A673 (cell line): ENCODE measurements around the gene STING1. TPM values are rescaled to one million over a fixed set of nuclear protein-coding genes. Genes with fewer than 3 reads are reported as not detected.

Experiments
- BruUV-seq: library from RNA; stranded (reverse); fragments of 400-500 nt; replicated peaks from 2 replicates; lab custom pipeline; 2021; lab: Mats Ljungman, UMichigan
- CTCF ChIA-PET: fragments of 300-600 bp; sonication (Branson Sonifier 250); formaldehyde crosslinking; loops from one replicate; lab custom pipeline; 2022; ENCODE audit warnings: antibody characterized with exemption; lab: Charles Lee
- POLR2A ChIA-PET: fragments of 300-600 bp; sonication (Branson Sonifier 250); formaldehyde crosslinking; loops from one replicate; lab custom pipeline; 2022; ENCODE audit warnings: antibody characterized with exemption; ENCODE audit not compliant: low non-redundant PET; lab: Charles Lee
- DNase-seq: peaks from one replicate; pipeline ENCODE4 v3.0.0-alpha.2; 2015; ENCODE audit warnings: low spot score
- H3K27ac ChIP-seq: fragments of 200-600 bp; sonication (generic); 2 replicates; pipeline ENCODE4 v1.5.1; 2016; ENCODE audit warnings: mixed run types, low read depth, mild to moderate bottlenecking, mixed read lengths, antibody characterized with exemption, low read length; ENCODE audit not compliant: poor library complexity, severe bottlenecking
- H3K27me3 ChIP-seq: fragments of 200-600 bp; sonication (generic); replicated peaks from 2 replicates; pipeline ENCODE4 v1.6.1; 2017; ENCODE audit warnings: mixed run types, low read depth, mild to moderate bottlenecking, mixed read lengths, antibody characterized with exemption, low read length; ENCODE audit not compliant: insufficient read depth, poor library complexity
- H3K36me3 ChIP-seq: fragments of 200-600 bp; sonication (generic); 2 replicates; pipeline ENCODE4 v1.6.1; 2016; ENCODE audit warnings: mixed run types, mild to moderate bottlenecking, mixed read lengths, antibody characterized with exemption, low read length; ENCODE audit not compliant: insufficient read depth, poor library complexity, severe bottlenecking
- H3K4me1 ChIP-seq: fragments of 200-600 bp; sonication (generic); 2 replicates; pipeline ENCODE4 v1.6.1; 2017; ENCODE audit warnings: mixed run types, mild to moderate bottlenecking, mixed read lengths, antibody characterized with exemption, low read length; ENCODE audit not compliant: insufficient read depth, poor library complexity, severe bottlenecking
- H3K4me3 ChIP-seq: fragments of 200-600 bp; sonication (generic); 2 replicates; pipeline ENCODE4 v1.5.1; 2016; ENCODE audit warnings: low read depth, mixed run types, mild to moderate bottlenecking, mixed read lengths, low read length; ENCODE audit not compliant: poor library complexity, severe bottlenecking
- H3K9me3 ChIP-seq: fragments of 200-600 bp; sonication (generic); 2 replicates; pipeline ENCODE4 v1.6.1; 2016; ENCODE audit warnings: mixed run types, low read depth, mild to moderate bottlenecking, mixed read lengths, antibody characterized with exemption, low read length; ENCODE audit not compliant: poor library complexity, severe bottlenecking
- EZH2 ChIP-seq: fragments of 200-600 bp; sonication (generic); IDR thresholded peaks from 2 replicates; pipeline ENCODE4 v1.6.1; 2017; ENCODE audit warnings: borderline replicate concordance, low read depth, mild to moderate bottlenecking, mixed read lengths, antibody characterized with exemption, low read length; ENCODE audit not compliant: poor library complexity, severe bottlenecking
- intact Hi-C: fragments of 100-400 bp; cut with micrococcal nuclease; formaldehyde crosslinking; loops from one replicate; pipeline ENCODE4 v1.10.0; 2022; ENCODE audit not compliant: unreplicated experiment
- total RNA-seq: library from RNA; stranded (reverse); gene quantifications from 2 replicates; pipeline ENCODE4 v1.2.3, GENCODE V29; 2021
- TF ChIP-seq, protein P1 (sequence below): fragments of 300-800, 200-600 bp; sonication (generic); conservative IDR thresholded peaks from 2 replicates; pipeline ENCODE4 v1.5.1; 2017; ENCODE audit warnings: low read depth, mild to moderate bottlenecking, antibody characterized with exemption, low read length, moderate library complexity, mixed read lengths

STING1 gene
- total RNA-seq, 1 experiment from 2014 or later: 30.7 TPM

DNA sequence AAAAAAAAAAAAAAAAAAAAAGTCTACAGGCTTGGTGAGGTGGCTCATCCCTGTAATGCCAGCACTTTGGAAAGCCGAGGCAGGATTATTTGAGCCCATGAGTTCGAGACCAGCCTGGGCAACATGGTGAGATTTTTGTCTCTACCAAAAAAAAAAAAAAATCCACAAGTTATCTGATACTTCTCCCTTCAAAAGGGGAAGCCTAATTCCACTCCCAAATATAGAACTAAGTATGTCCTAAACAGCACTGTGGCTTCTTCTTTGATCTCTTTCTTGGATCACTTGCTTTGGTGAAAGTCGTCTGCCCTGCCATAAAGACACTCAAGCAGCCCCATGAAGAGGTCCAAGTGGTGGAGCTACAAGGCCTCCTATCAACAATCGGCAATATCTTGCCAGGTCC, 18.8 kb upstream of the STING1 start:
- CTCF ChIA-PET: no interaction called here
- Histone ChIP-seq H3K4me1 (no peaks in the 10 kb centered on the region), H3K9me3 (no peaks in the 10 kb centered on the region), H3K27me3 (no peaks in the 10 kb centered on the region), H3K27ac (no peak overlapping the region), H3K36me3 (no peaks in the 10 kb centered on the region), H3K4me3 (no peak overlapping the region)
- no peak for TF ChIP-seq EZH2
- TF ChIP-seq, protein P1, sequence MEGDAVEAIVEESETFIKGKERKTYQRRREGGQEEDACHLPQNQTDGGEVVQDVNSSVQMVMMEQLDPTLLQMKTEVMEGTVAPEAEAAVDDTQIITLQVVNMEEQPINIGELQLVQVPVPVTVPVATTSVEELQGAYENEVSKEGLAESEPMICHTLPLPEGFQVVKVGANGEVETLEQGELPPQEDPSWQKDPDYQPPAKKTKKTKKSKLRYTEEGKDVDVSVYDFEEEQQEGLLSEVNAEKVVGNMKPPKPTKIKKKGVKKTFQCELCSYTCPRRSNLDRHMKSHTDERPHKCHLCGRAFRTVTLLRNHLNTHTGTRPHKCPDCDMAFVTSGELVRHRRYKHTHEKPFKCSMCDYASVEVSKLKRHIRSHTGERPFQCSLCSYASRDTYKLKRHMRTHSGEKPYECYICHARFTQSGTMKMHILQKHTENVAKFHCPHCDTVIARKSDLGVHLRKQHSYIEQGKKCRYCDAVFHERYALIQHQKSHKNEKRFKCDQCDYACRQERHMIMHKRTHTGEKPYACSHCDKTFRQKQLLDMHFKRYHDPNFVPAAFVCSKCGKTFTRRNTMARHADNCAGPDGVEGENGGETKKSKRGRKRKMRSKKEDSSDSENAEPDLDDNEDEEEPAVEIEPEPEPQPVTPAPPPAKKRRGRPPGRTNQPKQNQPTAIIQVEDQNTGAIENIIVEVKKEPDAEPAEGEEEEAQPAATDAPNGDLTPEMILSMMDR: no peak
- BruUV-seq: no TSS peak
- intact Hi-C loops: no loop called here
- no peak for DNase-seq
- POLR2A ChIA-PET: no interaction called here

DNA sequence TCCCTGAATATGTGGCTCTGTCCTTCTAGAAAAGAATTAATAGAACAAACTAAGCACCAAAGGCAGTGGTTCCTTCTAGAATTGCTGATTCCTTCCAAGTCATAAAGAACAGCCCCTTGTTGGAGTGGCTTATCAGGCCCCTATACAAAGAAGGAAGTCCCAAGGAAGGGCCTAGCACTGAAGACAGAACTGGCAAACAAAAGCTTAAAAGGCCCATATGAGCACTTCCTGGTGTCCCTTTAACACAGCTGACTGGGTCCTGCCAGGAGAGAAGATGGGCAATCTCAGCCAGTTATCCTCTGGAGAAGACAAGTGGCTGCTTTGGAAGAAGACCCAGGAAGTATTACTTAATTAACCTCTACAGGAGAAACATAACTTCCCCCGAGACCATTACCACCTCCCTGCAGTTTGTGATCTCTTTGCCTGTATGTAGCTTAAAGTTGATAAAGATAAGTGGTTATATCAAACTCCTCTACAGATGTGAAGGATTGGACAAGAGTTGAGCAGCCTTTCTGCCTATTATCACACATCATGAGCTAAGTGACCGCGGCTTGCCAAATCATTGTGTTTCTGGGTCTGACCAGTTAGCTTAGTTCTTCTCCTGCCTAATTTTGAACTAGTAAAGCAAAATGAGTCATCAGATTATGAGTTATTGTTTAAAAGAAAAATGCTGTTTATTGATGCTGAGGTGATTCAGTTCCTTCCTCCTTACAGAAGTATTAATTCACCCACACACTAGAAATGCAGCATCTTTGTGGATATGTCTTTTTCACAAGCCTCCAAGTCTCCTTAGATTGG, 13.3 kb upstream of the STING1 start:
- intact Hi-C loops: no loop called here
- ChIA-PET POLR2A (no interaction called here), CTCF (no interaction called here)
- Histone ChIP-seq H3K9me3 (no peaks in the 10 kb centered on the region), H3K4me1 (no peaks in the 10 kb centered on the region), H3K27ac (no peak overlapping the region), H3K36me3 (no peaks in the 10 kb centered on the region), H3K27me3 (no peaks in the 10 kb centered on the region), H3K4me3 (no peak overlapping the region)
- TF ChIP-seq, protein P1: no peak
- no peak for TF ChIP-seq EZH2
- no peak for DNase-seq
- BruUV-seq: no TSS peak

DNA sequence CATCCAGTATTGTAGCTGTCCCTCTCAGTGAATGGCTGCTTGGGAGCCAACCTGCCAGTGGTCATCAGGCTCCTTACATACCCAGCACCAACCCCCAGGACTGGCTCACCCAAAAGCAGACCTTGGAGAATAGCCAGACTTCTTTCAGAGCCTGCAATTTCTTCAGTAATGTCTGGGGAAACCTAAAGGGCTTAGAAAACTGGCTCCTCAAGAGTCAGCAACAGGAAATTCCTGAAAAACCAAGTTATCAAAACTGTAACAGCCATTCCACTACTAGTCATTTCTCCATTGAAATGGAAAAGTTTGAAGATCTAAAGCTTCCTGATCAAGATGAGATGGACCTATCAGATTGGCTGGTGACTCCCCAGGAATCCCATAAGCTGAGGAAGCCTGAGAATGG, 12.3 kb upstream of the STING1 start:
- intact Hi-C loops: no loop called here
- BruUV-seq: no TSS peak
- Histone ChIP-seq H3K9me3 (no peaks in the 10 kb centered on the region), H3K27ac (no peak overlapping the region), H3K4me3 (no peak overlapping the region), H3K36me3 (no peaks in the 10 kb centered on the region), H3K4me1 (no peaks in the 10 kb centered on the region), H3K27me3 (no peaks in the 10 kb centered on the region)
- CTCF ChIA-PET: no interaction called here
- no peak for DNase-seq
- POLR2A ChIA-PET: no interaction called here
- TF ChIP-seq, protein P1: no peak
